ENCODE results near the gene TIGD7.

The TIGD7 gene

GRCh38 chr16:3252967-3253366 lies 52.3 kb downstream of the TIGD7 start:
- no peak for FAIRE-seq
- no peak for DNase-seq (ENCODE audit: extremely low spot score, insufficient read length, low read depth)

- FAIRE-seq (no peak), DNase-seq (ENCODE audit: extremely low spot score, insufficient read length, low read depth) (no peak)
These were observed 55.8 kb downstream of the TIGD7 start for GRCh38 chr16:3249451-3249850.

- FAIRE-seq (no peak), DNase-seq (ENCODE audit: extremely low spot score, insufficient read length, low read depth) (no peak)
These were observed 56.2 kb downstream of the TIGD7 start for GRCh38 chr16:3249020-3249419.

Measured in GM18507 (cell line).